GM23338 (cell line): ENCODE measurements around the gene SCN9A. TPM values are rescaled to one million over a fixed set of nuclear protein-coding genes. Genes with fewer than 3 reads are reported as not detected.

Experiments
- ATAC-seq: fragments of 200-7000 bp; cut with Tn5 transposase; 3 replicates; pipeline ENCODE4 v1.9.1; 2020
- DNase-seq: peaks from one replicate; pipeline ENCODE4 v3.0.0-alpha.2; 2015; ENCODE audit warnings: low spot score
- H2AFZ ChIP-seq: fragments of 200-600 bp; sonication (generic); 2 replicates; pipeline ENCODE4 v1.8.0; 2016; ENCODE audit warnings: antibody characterized with exemption, mild to moderate bottlenecking, moderate library complexity
- H3F3A ChIP-seq: fragments of 200-600 bp; sonication (generic); replicated peaks from 2 replicates; pipeline ENCODE4 v1.8.0; 2017; ENCODE audit warnings: antibody characterized with exemption, mixed run types, low read depth
- H3K27ac ChIP-seq: fragments of 200-600 bp; sonication (generic); 2 replicates; pipeline ENCODE4 v1.6.1; 2016; ENCODE audit warnings: low read depth
- H3K27me3 ChIP-seq: fragments of 200-600 bp; sonication (generic); 2 replicates; pipeline ENCODE4 v1.8.0; 2016; ENCODE audit warnings: mild to moderate bottlenecking, mixed run types, moderate library complexity; ENCODE audit not compliant: insufficient read depth
- H3K36me3 ChIP-seq: fragments of 200-600 bp; sonication (generic); 2 replicates; pipeline ENCODE4 v1.8.0; 2016; ENCODE audit warnings: mild to moderate bottlenecking; ENCODE audit not compliant: insufficient read depth
- H3K4me1 ChIP-seq: fragments of 200-600 bp; sonication (generic); 2 replicates; pipeline ENCODE4 v1.8.0; 2016; ENCODE audit warnings: mild to moderate bottlenecking, moderate library complexity; ENCODE audit not compliant: insufficient read depth
- H3K4me2 ChIP-seq: fragments of 200-600 bp; sonication (generic); 2 replicates; pipeline ENCODE4 v1.7.1; 2017; ENCODE audit warnings: mixed run types
- H3K4me3 ChIP-seq: fragments of 200-600 bp; sonication (generic); 2 replicates; pipeline ENCODE4 v1.6.1; 2016; ENCODE audit warnings: mixed run types
- H3K79me2 ChIP-seq: fragments of 200-600 bp; sonication (generic); replicated peaks from 2 replicates; pipeline ENCODE4 v1.8.0; 2017; ENCODE audit warnings: mild to moderate bottlenecking; ENCODE audit not compliant: insufficient read depth
- H3K9me2 ChIP-seq: fragments of 200-600 bp; sonication (generic); 2 replicates; pipeline ENCODE4 v1.8.0; 2017; ENCODE audit not compliant: insufficient read depth
- H4K20me1 ChIP-seq: fragments of 200-600 bp; sonication (generic); replicated peaks from 2 replicates; pipeline ENCODE4 v1.8.0; 2017; ENCODE audit warnings: mild to moderate bottlenecking; ENCODE audit not compliant: insufficient read depth
- H3K27ac Mint-ChIP-seq: 2 replicates; pipeline ENCODE4 v1.8.0; 2020; ENCODE audit warnings: inconsistent platforms, mild to moderate bottlenecking, moderate library complexity, mixed read lengths
- H3K27me3 Mint-ChIP-seq: 3 replicates; pipeline ENCODE4 v1.8.0; 2022; ENCODE audit warnings: low read depth, mild to moderate bottlenecking, moderate library complexity, mixed read lengths, inconsistent platforms; ENCODE audit not compliant: insufficient read depth, poor library complexity
- H3K36me3 Mint-ChIP-seq: 3 replicates; pipeline ENCODE4 v1.8.0; 2021; ENCODE audit warnings: low read depth, mild to moderate bottlenecking, inconsistent platforms, moderate library complexity, mixed read lengths
- H3K4me1 Mint-ChIP-seq: 3 replicates; pipeline ENCODE4 v1.8.0; 2020; ENCODE audit warnings: mild to moderate bottlenecking, inconsistent platforms, mixed read lengths
- H3K4me3 Mint-ChIP-seq: 3 replicates; pipeline ENCODE4 v1.8.0; 2021; ENCODE audit warnings: moderate library complexity, mild to moderate bottlenecking, inconsistent platforms, mixed read lengths
- H3K9me3 Mint-ChIP-seq: 3 replicates; pipeline ENCODE4 v1.8.0; 2020; ENCODE audit warnings: moderate library complexity, mild to moderate bottlenecking, inconsistent platforms, mixed read lengths
- CREB1 ChIP-seq: fragments of 250-450 bp; sonication (Bioruptor Pico); IDR thresholded peaks from 2 replicates; pipeline ENCODE4 v1.5.0; 2020; ENCODE audit warnings: low read depth, mild to moderate bottlenecking, moderate library complexity
- CTCF ChIP-seq, 2 experiments: fragments of 200-600 bp in 1 of 2; sonication (generic) in 1 of 2; conservative IDR thresholded peaks; 2 replicates each; pipeline versions ENCODE4 v1.5.1 to v1.6.1; 2016 to 2017; ENCODE audit warnings: antibody characterized with exemption in 2 of 2, low read depth in 2 of 2, mild to moderate bottlenecking in 2 of 2, moderate library complexity in 1 of 2
- EZH2 ChIP-seq: fragments of 200-600 bp; sonication (generic); IDR thresholded peaks from one replicate; pipeline ENCODE4 v1.8.0; 2017; ENCODE audit warnings: antibody characterized with exemption, mild to moderate bottlenecking, low read depth; ENCODE audit not compliant: unreplicated experiment
- EZH2phosphoT487 ChIP-seq: fragments of 200-600 bp; sonication (generic); IDR thresholded peaks from one replicate; pipeline ENCODE4 v1.8.1; 2018; ENCODE audit warnings: antibody characterized with exemption; ENCODE audit not compliant: unreplicated experiment
- JUNB ChIP-seq: IDR thresholded peaks from one replicate; pipeline ENCODE4 v1.6.1; 2016; ENCODE audit warnings: antibody characterized with exemption; ENCODE audit not compliant: unreplicated experiment
- POLR2AphosphoS5 ChIP-seq: IDR thresholded peaks from 2 replicates; pipeline ENCODE4 v1.6.1; 2016; ENCODE audit warnings: antibody characterized with exemption, low read depth
- REST ChIP-seq: IDR thresholded peaks from one replicate; pipeline ENCODE4 v1.6.1; 2018; ENCODE audit warnings: antibody characterized with exemption; ENCODE audit not compliant: unreplicated experiment
- ZNF331 ChIP-seq: fragments of 250-450 bp; sonication (Bioruptor Pico); IDR thresholded peaks from 2 replicates; pipeline ENCODE4 v1.5.0; 2020; ENCODE audit warnings: low read depth, mild to moderate bottlenecking, moderate library complexity
- ZNF462 ChIP-seq: fragments of 250-450 bp; sonication (Bioruptor Pico); IDR thresholded peaks from 2 replicates; pipeline ENCODE4 v1.5.0; 2020; ENCODE audit warnings: mild to moderate bottlenecking, moderate library complexity
- polyA plus RNA-seq: library from polyadenylated mRNA; unstranded; fragments of >200 nt; fragmentation: Nextera tagmentation; extraction: Ambion mirVana; gene quantifications from 2 replicates; pipeline ENCODE4 v1.2.1, GENCODE V29; 2016
- total RNA-seq: library from RNA; depleted of rRNA; stranded (reverse); fragments of >200 nt; shearing (Covaris generic); gene quantifications from 2 replicates; pipeline ENCODE4 v1.2.3, GENCODE V29; 2014

SCN9A gene
- total and polyA plus RNA-seq, 2 experiments from 2014 or later: 8.8 to 9.5 TPM

GRCh38 chr2:166193407-166193806 is 182.3 kb downstream of the SCN9A start (continued):
- no peak for TF ChIP-seq REST
- no peak for TF ChIP-seq EZH2phosphoT487
- TF ChIP-seq CTCF (conservative IDR thresholded peaks at IDR 0.05; ENCODE audit: low read depth in 2 of 2): no peak
- TF ChIP-seq POLR2AphosphoS5: no peak

- H3K79me2 ChIP-seq: no peaks in the 10 kb centered on the region
- no peak overlapping the region for H3K4me2 ChIP-seq
- H2AFZ ChIP-seq: no peak overlapping the region
- no peaks in the 10 kb centered on the region for H3K27me3 ChIP-seq
- peaks cover 11% of the 10 kb centered on the region; the same call in 1 of the 2 replicates for H3K4me1 ChIP-seq
- Mint-ChIP-seq H3K4me3 (no peak overlapping the region), H3K27me3 (no peaks in the 10 kb centered on the region), H3K9me3 (no peaks in the 10 kb centered on the region), H3K27ac (no peak overlapping the region; the same call in 1 of the 2 replicates), H3K36me3 (no peaks in the 10 kb centered on the region), H3K4me1 (peaks cover 23% of the 10 kb centered on the region)
- no peak for DNase-seq
- no peaks in the 10 kb centered on the region for H3K36me3 ChIP-seq
- no peak overlapping the region for H3K4me3 ChIP-seq
- no peaks in the 10 kb centered on the region for H3K9me2 ChIP-seq
- H3K27ac ChIP-seq: no peak overlapping the region
- H3F3A ChIP-seq: no peaks in the 10 kb centered on the region
- H4K20me1 ChIP-seq: no peaks in the 10 kb centered on the region
- no peak for ATAC-seq
- TF ChIP-seq ZNF462 (CRISPR knock-in tag): no peak
- no peak for TF ChIP-seq JUNB
- TF ChIP-seq CREB1 (CRISPR knock-in tag): no peak
- TF ChIP-seq POLR2AphosphoS5: no peak
- TF ChIP-seq ZNF331 (CRISPR knock-in tag): no peak
- no peak for TF ChIP-seq EZH2
- no peak for TF ChIP-seq REST
These were observed 187.7 kb downstream of the SCN9A start for GRCh38 chr2:166188084-166188483.
